K562 (cell line): Measurements from ENCODE around the gene RBMS3.

Experiments
- GATA2 ChIP-seq: sonication (generic); formaldehyde crosslinking; IDR thresholded peaks from 2 replicates; pipeline ENCODE4 v1.4.0; 2020; ENCODE audit warnings: mild to moderate bottlenecking, missing genetic modification reagents
- NR1H2 ChIP-seq: sonication (generic); formaldehyde crosslinking; IDR thresholded peaks from 2 replicates; pipeline ENCODE4 v1.4.0; 2020; ENCODE audit warnings: mild to moderate bottlenecking, missing genetic modification reagents
- NR2F6 ChIP-seq: fragments of 450-650 bp; formaldehyde crosslinking; IDR thresholded peaks from 2 replicates; pipeline ENCODE4 v1.4.0; 2020; ENCODE audit warnings: mild to moderate bottlenecking
- PML ChIP-seq: IDR thresholded peaks from 2 replicates; pipeline ENCODE4 v1.6.1; 2012; ENCODE audit warnings: low read length, inconsistent platforms
- SIN3A ChIP-seq, 2 experiments: fragments of 150-350 bp in 1 of 2; IDR thresholded peaks; 2 replicates each; pipeline ENCODE4 v1.6.1; 2011 to 2016; ENCODE audit warnings: borderline replicate concordance in 2 of 2, low read depth in 2 of 2, low read length in 2 of 2, mild to moderate bottlenecking in 2 of 2, moderate library complexity in 2 of 2; ENCODE audit not compliant: control insufficient read depth in 1 of 2
- TRIM28 ChIP-seq: fragments of 450-650 bp; IDR thresholded peaks from 2 replicates; pipeline ENCODE4 v1.6.1; 2017
- UBTF ChIP-seq, 2 experiments: IDR thresholded peaks; 2 replicates each; pipeline ENCODE4 v1.6.1; 2012; ENCODE audit warnings: improper control_type of control experiment in 2 of 2, low read depth in 2 of 2, low read length in 2 of 2, borderline replicate concordance in 1 of 2
- ZNF583 ChIP-seq: fragments of 250-450 bp; sonication (Bioruptor Pico); IDR thresholded peaks from 2 replicates; pipeline ENCODE4 v1.4.0; 2020
- TF ChIP-seq, protein P1 (sequence below), 3 experiments: IDR thresholded peaks in 2 of 3; conservative IDR thresholded peaks in 1 of 3; 2 replicates each; pipeline ENCODE4 v1.5.1; 2011 to 2012; ENCODE audit warnings: low read length in 3 of 3, mild to moderate bottlenecking in 3 of 3, control low read depth in 2 of 3, improper control_type of control experiment in 1 of 3, inconsistent platforms in 1 of 3, low read depth in 1 of 3, mixed read lengths in 1 of 3, moderate library complexity in 1 of 3; ENCODE audit not compliant: insufficient read depth in 2 of 3
- TF ChIP-seq, protein P2 (sequence below): fragments of 450-650 bp; formaldehyde crosslinking; IDR thresholded peaks from 2 replicates; pipeline ENCODE4 v1.4.0; 2022; ENCODE audit warnings: missing genetic modification characterization
- TF ChIP-seq, protein P3 (sequence below): fragments of 250-450 bp; sonication (Bioruptor Pico); IDR thresholded peaks from 2 replicates; pipeline ENCODE4 v1.5.0; 2020; ENCODE audit warnings: mild to moderate bottlenecking, borderline replicate concordance
- TF ChIP-seq, protein P4 (sequence below): fragments of 250-450 bp; sonication (Bioruptor Pico); IDR thresholded peaks from 2 replicates; pipeline ENCODE4 v1.5.0; 2021

- TF ChIP-seq, protein P1, sequence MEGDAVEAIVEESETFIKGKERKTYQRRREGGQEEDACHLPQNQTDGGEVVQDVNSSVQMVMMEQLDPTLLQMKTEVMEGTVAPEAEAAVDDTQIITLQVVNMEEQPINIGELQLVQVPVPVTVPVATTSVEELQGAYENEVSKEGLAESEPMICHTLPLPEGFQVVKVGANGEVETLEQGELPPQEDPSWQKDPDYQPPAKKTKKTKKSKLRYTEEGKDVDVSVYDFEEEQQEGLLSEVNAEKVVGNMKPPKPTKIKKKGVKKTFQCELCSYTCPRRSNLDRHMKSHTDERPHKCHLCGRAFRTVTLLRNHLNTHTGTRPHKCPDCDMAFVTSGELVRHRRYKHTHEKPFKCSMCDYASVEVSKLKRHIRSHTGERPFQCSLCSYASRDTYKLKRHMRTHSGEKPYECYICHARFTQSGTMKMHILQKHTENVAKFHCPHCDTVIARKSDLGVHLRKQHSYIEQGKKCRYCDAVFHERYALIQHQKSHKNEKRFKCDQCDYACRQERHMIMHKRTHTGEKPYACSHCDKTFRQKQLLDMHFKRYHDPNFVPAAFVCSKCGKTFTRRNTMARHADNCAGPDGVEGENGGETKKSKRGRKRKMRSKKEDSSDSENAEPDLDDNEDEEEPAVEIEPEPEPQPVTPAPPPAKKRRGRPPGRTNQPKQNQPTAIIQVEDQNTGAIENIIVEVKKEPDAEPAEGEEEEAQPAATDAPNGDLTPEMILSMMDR (IDR thresholded peaks at IDR 0.05 in 2 of 3, conservative IDR thresholded peaks at IDR 0.05 in 1 of 3; ENCODE audit: insufficient read depth in 2 of 3, low read depth in 1 of 3, low read length in 3 of 3): no peak
- TF ChIP-seq, protein P2, sequence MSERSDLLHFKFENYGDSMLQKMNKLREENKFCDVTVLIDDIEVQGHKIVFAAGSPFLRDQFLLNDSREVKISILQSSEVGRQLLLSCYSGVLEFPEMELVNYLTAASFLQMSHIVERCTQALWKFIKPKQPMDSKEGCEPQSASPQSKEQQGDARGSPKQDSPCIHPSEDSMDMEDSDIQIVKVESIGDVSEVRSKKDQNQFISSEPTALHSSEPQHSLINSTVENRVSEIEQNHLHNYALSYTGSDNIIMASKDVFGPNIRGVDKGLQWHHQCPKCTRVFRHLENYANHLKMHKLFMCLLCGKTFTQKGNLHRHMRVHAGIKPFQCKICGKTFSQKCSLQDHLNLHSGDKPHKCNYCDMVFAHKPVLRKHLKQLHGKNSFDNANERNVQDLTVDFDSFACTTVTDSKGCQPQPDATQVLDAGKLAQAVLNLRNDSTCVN: no peak
- TF ChIP-seq, protein P3, sequence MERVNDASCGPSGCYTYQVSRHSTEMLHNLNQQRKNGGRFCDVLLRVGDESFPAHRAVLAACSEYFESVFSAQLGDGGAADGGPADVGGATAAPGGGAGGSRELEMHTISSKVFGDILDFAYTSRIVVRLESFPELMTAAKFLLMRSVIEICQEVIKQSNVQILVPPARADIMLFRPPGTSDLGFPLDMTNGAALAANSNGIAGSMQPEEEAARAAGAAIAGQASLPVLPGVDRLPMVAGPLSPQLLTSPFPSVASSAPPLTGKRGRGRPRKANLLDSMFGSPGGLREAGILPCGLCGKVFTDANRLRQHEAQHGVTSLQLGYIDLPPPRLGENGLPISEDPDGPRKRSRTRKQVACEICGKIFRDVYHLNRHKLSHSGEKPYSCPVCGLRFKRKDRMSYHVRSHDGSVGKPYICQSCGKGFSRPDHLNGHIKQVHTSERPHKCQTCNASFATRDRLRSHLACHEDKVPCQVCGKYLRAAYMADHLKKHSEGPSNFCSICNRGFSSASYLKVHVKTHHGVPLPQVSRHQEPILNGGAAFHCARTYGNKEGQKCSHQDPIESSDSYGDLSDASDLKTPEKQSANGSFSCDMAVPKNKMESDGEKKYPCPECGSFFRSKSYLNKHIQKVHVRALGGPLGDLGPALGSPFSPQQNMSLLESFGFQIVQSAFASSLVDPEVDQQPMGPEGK (CRISPR knock-in tag): no peak
- TF ChIP-seq NR2F6 (CRISPR knock-in tag) (no peak), GATA2 (no peak), SIN3A (IDR thresholded peaks at IDR 0.05; ENCODE audit: borderline replicate concordance in 2 of 2, control insufficient read depth in 1 of 2, low read depth in 2 of 2, low read length in 2 of 2) (no peak), NR1H2 (CRISPR knock-in tag) (no peak), ZNF583 (CRISPR knock-in tag) (no peak), TRIM28 (no peak), PML (no peak), UBTF (IDR thresholded peaks at IDR 0.05; ENCODE audit: borderline replicate concordance in 1 of 2, low read depth in 2 of 2, low read length in 2 of 2) (no peak)
- TF ChIP-seq, protein P4, sequence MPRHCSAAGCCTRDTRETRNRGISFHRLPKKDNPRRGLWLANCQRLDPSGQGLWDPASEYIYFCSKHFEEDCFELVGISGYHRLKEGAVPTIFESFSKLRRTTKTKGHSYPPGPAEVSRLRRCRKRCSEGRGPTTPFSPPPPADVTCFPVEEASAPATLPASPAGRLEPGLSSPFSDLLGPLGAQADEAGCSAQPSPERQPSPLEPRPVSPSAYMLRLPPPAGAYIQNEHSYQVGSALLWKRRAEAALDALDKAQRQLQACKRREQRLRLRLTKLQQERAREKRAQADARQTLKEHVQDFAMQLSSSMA (CRISPR knock-in tag): no peak
Measured at GRCh38 chr3:29412110-29412509, 131.2 kb downstream of the RBMS3 start.
